NCI-H82 treated with DMSO at 0.1 percent for 48 hours (cell line): Measurements from ENCODE around the gene ASH1L.
A peak's percentile ranks its signal among the peaks of the same experiment; 100 is the strongest.
"Not testable (repeated sequence)": the region's sequence is repeated elsewhere in the genome, so short reads cannot be mapped to it uniquely, and the experiment has no call there.

Experiments
- DNase-seq: peaks from one replicate; lab custom pipeline; 2025; ENCODE audit not compliant: unreplicated experiment; lab: John Stamatoyannopoulos, UW

Gene ASH1L

DNA sequence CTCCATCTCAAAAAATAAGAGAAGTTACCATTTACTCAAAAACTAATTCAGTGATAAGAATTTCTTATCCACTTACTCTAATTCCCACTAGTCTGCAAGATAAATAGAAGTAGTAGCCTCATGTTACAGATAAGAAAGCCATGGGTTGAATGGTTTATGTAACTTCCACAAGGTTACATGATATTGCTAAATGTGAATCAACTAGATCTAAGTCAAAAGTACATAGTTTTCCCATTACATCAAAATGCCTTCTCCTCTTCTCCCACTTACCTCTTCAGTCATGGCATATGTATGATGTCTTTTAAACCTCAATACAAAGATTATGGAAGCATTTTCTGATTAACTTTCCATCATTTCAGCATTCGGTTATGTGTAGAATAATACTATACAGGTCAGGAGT, 108.5 kb downstream of the ASH1L start:
- DNase-seq: no peak

DNA sequence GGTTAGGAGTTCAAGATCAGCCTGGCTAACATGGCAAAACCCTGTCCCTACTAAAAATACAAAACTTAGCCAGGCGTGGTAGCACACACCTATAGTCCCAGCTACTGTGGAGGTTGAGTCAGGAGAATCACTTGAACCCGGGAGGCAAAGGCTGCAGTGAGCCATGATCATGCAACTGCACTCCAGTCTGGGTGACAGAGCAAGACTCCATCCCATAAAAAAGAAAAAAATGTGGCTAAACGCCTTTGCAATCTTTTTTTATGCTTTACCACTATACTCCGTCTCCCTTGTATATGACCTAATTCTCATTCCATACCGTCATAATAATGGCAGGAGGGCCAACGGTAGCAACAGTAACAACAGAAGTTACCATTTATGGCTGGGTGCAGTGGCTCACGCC, 109.5 kb downstream of the ASH1L start:
- DNase-seq: no peak

GRCh38 chr1:155451199-155451598, 111.4 kb downstream of the ASH1L start:
- no peak for DNase-seq

DNA sequence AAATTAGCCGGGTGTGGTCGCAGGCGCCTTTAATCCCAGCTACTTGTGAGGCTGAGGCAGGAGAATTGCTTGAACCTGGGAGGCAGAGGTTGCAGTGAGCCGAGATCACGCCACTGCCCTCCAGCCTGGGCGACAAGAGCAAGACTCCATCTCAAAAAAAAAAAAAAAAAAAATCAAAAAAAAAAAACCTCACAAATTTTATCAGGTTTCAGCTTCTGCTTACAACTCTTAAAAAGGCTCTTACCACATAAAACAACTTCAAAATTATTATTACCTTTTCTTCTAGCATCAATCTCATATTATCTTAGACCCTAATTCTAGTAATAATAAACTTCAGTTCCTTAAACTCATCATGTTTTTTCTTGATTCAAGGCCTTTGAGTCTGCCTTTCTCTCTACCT, 120.2 kb downstream of the ASH1L start:
- DNase-seq: not testable (repeated sequence)

- DNase-seq: no peak
Measured at GRCh38 chr1:155437405-155437804, 125.2 kb downstream of the ASH1L start.

DNA sequence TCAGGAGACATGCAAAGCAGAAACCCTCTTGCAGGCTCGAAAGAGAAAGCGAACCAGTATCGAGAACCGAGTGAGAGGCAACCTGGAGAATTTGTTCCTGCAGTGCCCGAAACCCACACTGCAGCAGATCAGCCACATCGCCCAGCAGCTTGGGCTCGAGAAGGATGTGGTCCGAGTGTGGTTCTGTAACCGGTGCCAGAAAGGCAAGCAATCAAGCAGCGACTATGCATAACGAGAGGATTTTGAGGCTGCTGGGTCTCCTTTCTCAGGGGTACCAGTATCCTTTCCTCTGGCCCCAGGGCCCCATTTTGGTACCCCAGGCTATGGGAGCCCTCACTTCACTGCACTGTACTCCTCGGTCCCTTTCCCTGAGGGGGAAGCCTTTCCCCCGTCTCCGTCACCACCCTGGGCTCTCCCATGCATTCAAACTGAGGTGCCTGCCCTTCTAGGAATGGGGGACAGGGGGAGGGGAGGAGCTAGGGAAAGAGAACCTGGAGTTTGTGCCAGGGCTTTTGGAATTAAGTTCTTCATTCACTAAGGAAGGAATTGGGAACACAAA, 128.7 kb downstream of the ASH1L start:
- peak; percentile 23 for DNase-seq

DNA sequence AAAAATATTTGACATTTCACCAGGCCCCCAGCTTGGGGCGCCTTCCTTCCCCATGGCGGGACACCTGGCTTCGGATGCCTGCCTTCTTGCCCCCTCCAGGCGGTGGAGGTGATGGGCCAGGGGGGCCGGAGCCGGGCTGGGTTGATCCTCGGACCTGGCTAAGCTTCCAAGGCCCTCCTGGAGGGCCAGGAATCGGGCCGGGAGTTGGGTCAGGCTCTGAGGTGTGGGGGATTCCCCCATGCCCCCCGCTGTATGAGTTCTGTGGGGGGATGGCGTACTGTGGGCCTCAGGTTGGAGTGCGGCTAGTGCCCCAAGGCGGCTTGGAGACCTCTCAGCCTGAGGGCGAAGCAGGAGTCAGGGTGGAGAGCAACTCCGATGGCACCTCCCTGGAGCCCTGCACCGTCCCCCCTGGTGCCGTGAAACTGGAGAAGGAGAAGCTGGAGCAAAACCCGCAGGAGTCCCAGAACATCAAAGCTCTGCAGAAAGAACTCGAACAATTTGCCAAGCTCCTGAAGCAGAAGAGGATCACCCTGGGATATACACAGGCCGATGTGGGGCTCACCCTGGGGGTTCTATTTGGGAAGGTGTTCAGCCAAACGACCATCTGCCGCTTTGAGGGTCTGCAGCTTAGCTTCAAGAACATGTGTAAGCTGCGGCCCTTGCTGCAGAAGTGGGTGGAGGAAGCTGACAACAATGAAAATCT, 129.3 kb downstream of the ASH1L start:
- not testable (repeated sequence) for DNase-seq

GRCh38 chr1:155424091-155424490, 138.5 kb downstream of the ASH1L start:
- DNase-seq: no peak

GRCh38 chr1:155420788-155421187, 141.8 kb downstream of the ASH1L start:
- no peak for DNase-seq

DNA sequence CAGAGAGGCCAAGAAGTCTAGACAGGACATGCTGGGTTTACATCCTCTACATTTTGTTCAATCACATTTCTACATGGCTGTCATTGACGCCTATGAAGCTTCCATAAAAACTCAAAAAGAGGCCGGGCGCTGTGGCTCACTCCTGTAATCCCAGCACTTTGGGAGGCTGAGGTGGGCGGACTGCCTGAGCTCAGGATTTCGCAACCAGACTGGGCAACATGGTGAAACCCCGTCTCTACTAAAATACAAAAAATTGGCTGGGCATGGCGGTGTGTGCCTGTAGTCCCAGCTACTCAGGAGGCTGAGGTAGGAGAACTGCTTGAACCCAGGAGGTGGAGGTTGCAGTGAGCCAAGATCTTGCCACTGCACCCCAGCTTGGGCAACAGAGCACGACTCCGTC, 150.8 kb downstream of the ASH1L start:
- not testable (repeated sequence) for DNase-seq

- no peak for DNase-seq
Measured at GRCh38 chr1:155410931-155411330, 151.7 kb downstream of the ASH1L start.

GRCh38 chr1:155396874-155397476, 165.6 kb downstream of the ASH1L start:
- no peak for DNase-seq

DNA sequence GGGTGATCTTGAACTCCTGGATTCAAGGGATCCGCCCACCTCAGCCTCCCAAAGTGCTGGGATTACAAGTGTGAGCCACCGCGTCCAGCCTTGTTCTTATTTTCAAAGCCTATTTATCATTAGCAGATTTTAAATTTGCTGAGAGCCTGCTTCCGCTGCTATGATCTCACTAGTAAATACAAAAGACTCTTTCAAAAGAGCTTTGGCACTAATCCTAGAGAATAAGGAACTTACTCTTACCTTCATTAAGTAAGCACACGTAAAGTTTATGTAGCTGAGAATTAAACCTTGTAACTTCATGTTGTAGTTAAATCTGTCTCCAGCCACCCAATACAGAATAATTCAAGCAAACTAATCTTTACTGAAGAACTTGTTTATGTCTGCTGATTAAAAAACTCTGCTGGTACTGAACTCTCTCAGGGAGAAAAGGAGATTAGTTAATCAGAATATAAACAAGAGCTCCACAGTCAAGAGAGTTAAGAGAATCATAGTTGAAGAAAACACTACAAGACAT, 169.6 kb downstream of the ASH1L start:
- DNase-seq: peak; percentile 60

- DNase-seq: no peak
Measured at GRCh38 chr1:155389826-155390225, 172.8 kb downstream of the ASH1L start.

GRCh38 chr1:155385836-155386235, 176.8 kb downstream of the ASH1L start:
- not testable (repeated sequence) for DNase-seq

DNA sequence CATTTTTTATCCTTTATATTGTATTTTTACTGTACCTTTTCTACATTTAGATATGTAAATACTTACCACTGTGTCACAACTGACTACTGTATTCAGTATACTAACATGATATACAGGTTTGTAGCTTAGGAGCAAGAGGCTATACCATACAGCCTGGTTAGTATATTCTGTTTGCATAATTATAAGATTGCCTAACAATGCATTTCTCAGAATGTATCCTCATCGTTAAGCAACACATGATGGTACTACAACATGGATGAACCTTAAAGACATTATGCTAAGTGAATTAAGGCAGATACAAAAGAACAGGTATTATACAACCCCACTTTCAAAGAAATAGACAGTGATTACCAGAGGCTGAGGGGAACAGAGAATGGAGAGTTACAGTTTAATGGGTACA, 179.2 kb downstream of the ASH1L start:
- DNase-seq: no peak

DNA sequence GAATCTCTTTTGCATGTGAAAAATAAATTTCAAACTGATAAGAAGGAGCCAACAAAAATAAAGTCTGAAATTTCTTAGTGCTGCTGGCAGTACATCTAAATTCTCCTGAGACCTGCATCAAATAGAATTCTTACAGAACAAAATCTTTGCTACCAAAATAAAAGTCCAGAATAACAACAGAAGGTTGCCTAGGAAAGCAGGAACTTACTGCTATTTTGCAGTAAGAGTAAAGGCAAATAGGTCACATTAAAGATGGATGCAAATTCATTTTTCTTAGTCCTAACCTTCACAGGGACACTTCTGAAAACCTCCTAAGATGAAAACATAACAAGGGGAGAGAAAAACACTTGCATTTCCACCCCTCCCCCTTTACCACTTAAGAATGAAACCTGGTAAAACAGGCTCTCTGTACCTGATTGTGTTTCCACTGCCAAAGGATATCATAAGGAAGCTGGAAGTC, 182.9 kb downstream of the ASH1L start:
- no peak for DNase-seq

GRCh38 chr1:155379180-155379579, 183.4 kb downstream of the ASH1L start:
- no peak for DNase-seq

GRCh38 chr1:155360051-155360450, 202.6 kb downstream of the ASH1L start:
- DNase-seq: no peak

DNA sequence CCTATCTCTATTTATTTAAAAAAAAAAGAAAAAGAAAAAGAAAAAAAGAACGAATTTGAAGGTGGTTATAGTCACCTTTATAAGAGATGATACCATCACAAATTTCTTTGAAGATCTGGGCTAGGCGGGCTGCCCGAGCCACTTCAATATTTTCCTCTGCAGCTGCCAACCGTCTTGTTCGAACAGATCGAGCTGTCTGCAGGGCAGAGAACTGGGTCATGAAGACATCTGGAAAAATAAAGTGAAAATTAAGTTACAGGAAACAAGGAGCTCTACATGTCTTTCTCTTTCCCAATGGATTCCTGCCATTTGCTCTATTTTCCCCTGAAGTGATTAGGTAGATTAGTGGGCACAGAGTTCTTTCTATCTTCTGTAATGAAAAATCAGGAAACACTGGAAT, 210.0 kb downstream of the ASH1L start:
- DNase-seq: no peak

DNA sequence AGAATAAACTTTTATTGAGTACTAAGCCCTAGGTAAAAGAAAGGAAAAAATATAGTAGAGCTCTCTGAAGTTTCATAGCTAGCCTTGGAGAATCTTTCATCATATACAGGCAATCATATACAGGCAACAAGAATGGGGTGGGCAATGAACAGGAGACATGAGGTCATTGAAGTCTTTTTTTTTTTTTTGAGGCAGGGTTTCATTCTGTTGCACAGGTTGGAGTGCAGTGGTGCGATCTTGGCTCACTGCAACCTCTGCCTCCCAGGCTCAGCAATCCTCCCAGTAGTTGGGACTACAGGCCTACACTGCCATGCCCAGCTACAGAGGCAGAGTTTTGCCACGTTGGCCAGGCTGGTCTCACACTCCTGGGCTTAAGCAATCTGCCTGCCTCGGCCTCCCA, 219.8 kb downstream of the ASH1L start:
- DNase-seq: no peak

DNA sequence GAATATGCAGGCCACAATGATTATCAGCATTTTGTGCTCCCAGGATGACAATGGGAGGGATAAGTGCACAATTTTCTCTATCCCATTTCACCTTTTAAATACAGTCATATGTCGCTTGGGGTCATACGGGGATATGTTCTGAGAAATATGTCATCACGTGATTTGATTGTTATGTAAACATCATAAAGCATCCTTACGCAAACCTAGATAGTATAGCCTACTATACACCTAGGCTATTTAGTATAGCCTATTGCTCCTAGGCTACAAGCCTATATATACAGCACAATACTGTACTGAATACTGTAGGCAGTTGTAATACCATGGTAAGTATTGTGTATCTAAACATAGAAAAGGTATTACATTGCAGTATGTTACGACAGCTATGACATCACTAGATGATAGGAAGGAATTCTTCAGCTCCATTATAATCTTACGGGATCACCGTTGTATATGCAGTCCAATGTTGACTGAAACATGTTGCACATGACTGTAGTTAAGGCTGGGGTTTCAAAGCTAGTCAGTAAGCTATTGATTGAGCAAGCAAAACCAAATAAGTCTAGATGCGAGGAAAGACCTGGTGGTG, 223.0 kb downstream of the ASH1L start:
- no peak for DNase-seq
